ENCODE results near the gene GLRB. TPM values are rescaled to one million over a fixed set of nuclear protein-coding genes. Genes with fewer than 3 reads are reported as not detected.

GLRB gene
- polyA plus RNA-seq, 1 experiment: 4.8 TPM

GRCh38 chr4:157121401-157121800, 45.5 kb downstream of the GLRB start:
- H3K4me3 ChIP-seq (ENCODE audit: low read depth, low read length): no peak overlapping the region
- no peak for TF ChIP-seq CTCF (IDR thresholded peaks at IDR 0.05; ENCODE audit: insufficient read depth, low read depth, low read length)
- no peaks in the 10 kb centered on the region for H3K36me3 ChIP-seq (ENCODE audit: control insufficient read depth, insufficient read depth, low read length)
- DNase-seq (ENCODE audit: low read depth): peak; percentile 32
- POLR2A ChIA-PET: no interaction called here
- no peaks in the 10 kb centered on the region for H3K27me3 ChIP-seq (ENCODE audit: control insufficient read depth, insufficient read depth, low read length)
- CTCF ChIA-PET: interaction anchor here (1.0 kb wide), 1 partner anchor 153 kb away, joined by 3 read pairs; no protein-coding TSS in a partner anchor

- TF ChIP-seq CTCF (IDR thresholded peaks at IDR 0.05; ENCODE audit: insufficient read depth, low read depth, low read length): no peak
- no peaks in the 10 kb centered on the region for H3K36me3 ChIP-seq (ENCODE audit: control insufficient read depth, insufficient read depth, low read length)
- DNase-seq (ENCODE audit: low read depth): no peak
- ChIA-PET CTCF (interaction anchor here (0.7 to 1.3 kb wide), 2 partner anchors 158 to 653 kb away, joined by 3 to 7 read pairs; no protein-coding TSS in a partner anchor), POLR2A (no interaction called here)
- H3K27me3 ChIP-seq (ENCODE audit: control insufficient read depth, insufficient read depth, low read length): no peaks in the 10 kb centered on the region
- no peak overlapping the region for H3K4me3 ChIP-seq (ENCODE audit: low read depth, low read length)
Measured at GRCh38 chr4:157127571-157127970, 51.6 kb downstream of the GLRB start.

- ChIA-PET CTCF (interaction anchor here (1.0 to 1.3 kb wide), 4 partner anchors 11 to 654 kb away, joined by 3 to 7 read pairs (median 4); no protein-coding TSS in a partner anchor), POLR2A (interaction anchor here (0.8 kb wide), 1 partner anchor 352 kb away, joined by 5 read pairs; no protein-coding TSS in a partner anchor)
- Histone ChIP-seq H3K27me3 (ENCODE audit: control insufficient read depth, insufficient read depth, low read length) (no peaks in the 10 kb centered on the region), H3K4me3 (ENCODE audit: low read depth, low read length) (no peak overlapping the region), H3K36me3 (ENCODE audit: control insufficient read depth, insufficient read depth, low read length) (no peaks in the 10 kb centered on the region)
- peak; percentile 60 for TF ChIP-seq CTCF (IDR thresholded peaks at IDR 0.05; ENCODE audit: insufficient read depth, low read depth, low read length)
- no peak for DNase-seq (ENCODE audit: low read depth)
Measured at GRCh38 chr4:157128395-157128794, 52.4 kb downstream of the GLRB start.

DNA sequence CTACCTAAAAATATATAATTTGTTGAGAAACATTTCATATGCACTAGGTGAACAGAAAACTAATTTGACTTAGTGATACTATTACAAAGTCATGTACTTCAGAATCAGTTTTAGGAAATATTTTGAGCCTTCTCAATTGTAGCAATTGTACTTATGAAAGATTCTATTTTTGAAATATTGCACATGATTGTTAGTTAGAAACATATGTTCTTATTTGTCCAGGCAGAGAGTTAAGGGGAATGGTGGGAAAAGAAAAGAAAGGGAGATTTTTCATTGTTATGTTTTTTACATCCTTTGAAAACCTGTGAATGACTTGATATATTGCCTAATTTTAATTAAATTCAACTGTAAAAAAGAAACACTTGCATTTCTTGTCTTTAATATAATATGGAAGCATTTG, 66.0 kb downstream of the GLRB start:
- DNase-seq (ENCODE audit: low read depth): no peak

GRCh38 chr4:157143369-157143768, 67.4 kb downstream of the GLRB start:
- H3K27me3 ChIP-seq (ENCODE audit: control insufficient read depth, insufficient read depth, low read length): no peaks in the 10 kb centered on the region
- ChIA-PET CTCF (no interaction called here), POLR2A (no interaction called here)
- H3K4me3 ChIP-seq (ENCODE audit: low read depth, low read length): no peak overlapping the region
- no peak for DNase-seq (ENCODE audit: low read depth)
- TF ChIP-seq CTCF (IDR thresholded peaks at IDR 0.05; ENCODE audit: insufficient read depth, low read depth, low read length): no peak
- no peaks in the 10 kb centered on the region for H3K36me3 ChIP-seq (ENCODE audit: control insufficient read depth, insufficient read depth, low read length)

More for the DNA sequence above, 66.0 kb downstream of the GLRB start:
- H3K36me3 ChIP-seq (ENCODE audit: control insufficient read depth, insufficient read depth, low read length): no peaks in the 10 kb centered on the region
- H3K27me3 ChIP-seq (ENCODE audit: control insufficient read depth, insufficient read depth, low read length): no peaks in the 10 kb centered on the region
- POLR2A ChIA-PET: no interaction called here
- CTCF ChIA-PET: no interaction called here
- TF ChIP-seq CTCF (IDR thresholded peaks at IDR 0.05; ENCODE audit: insufficient read depth, low read depth, low read length): no peak
- no peak overlapping the region for H3K4me3 ChIP-seq (ENCODE audit: low read depth, low read length)

Measured in BJ (cell line).